Heart right ventricle (tissue), 16 donors: ENCODE measurements around the gene MYORG. TPM values are rescaled to one million over a fixed set of nuclear protein-coding genes. Genes with fewer than 3 reads are reported as not detected.

Experiments used
- ATAC-seq, 8 donors: fragments of 200-7000 bp; cut with Tn5 transposase; one replicate each; pipeline ENCODE4 v1.9.1; 2020; ENCODE audit warnings: mild to moderate bottlenecking in 8 of 8, moderate library complexity in 8 of 8, moderate number of reproducible peaks in 1 of 8
- DNase-seq, 2 donors: peaks; one replicate each; pipeline ENCODE4 v3.0.0-alpha.2; 2020
- H3K27ac ChIP-seq, 10 donors: fragments of 200-600 bp; sonication (generic) in 2 of 10; one replicate each; pipeline versions ENCODE4 v1.5.0 to v1.8.0; 2020 to 2022; ENCODE audit warnings: mild to moderate bottlenecking in 3 of 10
- H3K27me3 ChIP-seq, 7 donors: fragments of 200-600 bp; one replicate each; pipeline ENCODE4 v1.8.0; 2021 to 2022; ENCODE audit warnings: mild to moderate bottlenecking in 2 of 7
- H3K36me3 ChIP-seq, 9 donors: fragments of 200-600 bp; sonication (generic) in 1 of 9; one replicate each; pipeline versions ENCODE4 v1.5.0 to v1.8.0; 2020 to 2022; ENCODE audit warnings: mild to moderate bottlenecking in 2 of 9
- H3K4me1 ChIP-seq, 9 donors: fragments of 200-600 bp; sonication (generic) in 1 of 9; one replicate each; pipeline versions ENCODE4 v1.5.0 to v1.8.0; 2020 to 2022; ENCODE audit warnings: mild to moderate bottlenecking in 4 of 9
- H3K4me3 ChIP-seq, 10 donors: fragments of 200-600 bp; sonication (generic) in 2 of 10; one replicate each; pipeline versions ENCODE4 v1.5.0 to v1.8.0; 2020 to 2022; ENCODE audit warnings: mild to moderate bottlenecking in 7 of 10, moderate library complexity in 2 of 10
- H3K9me3 ChIP-seq, 11 donors: fragments of 200-600 bp in 10 of 11; sonication (generic) in 2 of 11; one replicate each; pipeline versions ENCODE4 v1.5.0 to v1.8.0; 2013 to 2022; ENCODE audit warnings: mild to moderate bottlenecking in 2 of 11, control low read depth in 1 of 11, moderate library complexity in 1 of 11
- WGBS, 2 donors: extraction: QIAGEN DNeasy Blood & Tissue Kit; methylation state at CpG; one replicate each; pipeline ENCODE4 v1.1.7; 2013; ENCODE audit warnings: inconsistent platforms in 1 of 2; 5-methylcytosine and 5-hydroxymethylcytosine counted together
- intact Hi-C, 10 donors: fragments of 100-400 bp; cut with DNase I; formaldehyde crosslinking; loops; one replicate each; pipeline versions ENCODE4 v1.11.1 to v1.14.2; 2022
- polyA plus RNA-seq, 2 donors: library from polyadenylated mRNA; stranded (reverse); fragments of 200-250 nt; gene quantifications; one replicate each; pipeline ENCODE4 v1.2.3, GENCODE V29; 2013
- total RNA-seq, 10 donors: library from RNA; stranded (reverse); fragmentation: NEBNext Ultra II Directional in 3 of 10; extraction: Animal tissue kit (Norgen Biotek cat#: 25700) in 3 of 10; gene quantifications; one replicate each; pipeline versions ENCODE4 v1.2.1 to v1.2.4, GENCODE V29; 2021 to 2023
- TF ChIP-seq, protein P1 (sequence below), 9 donors: fragments of 200-600 bp; sonication (generic) in 2 of 9; IDR thresholded peaks; one replicate each; pipeline versions ENCODE4 v1.5.0 to v1.8.0; 2021 to 2022; ENCODE audit warnings: antibody characterized with exemption in 9 of 9, mild to moderate bottlenecking in 5 of 9, moderate library complexity in 1 of 9
- donor health status: Arrhythmogenic right ventricular cardiomyopathy.
- donor health status: ischemic (EF 13 %, LVEDD 7.1; RV severe dilation, severe dysfunction).
- donor health status: healthy with polysubstance abuse.
- donor health status: DM: no; HTN: yes; CAD: no.
- donor health status: DM: no; HTN: no; CAD: no.
- donor health status: ischemic (EF 25% LVEDD 6.9; RV normal size, moderate dysfunction).
- donor health status: ischemic (EF 25% LVEDD 5.7; RV mildly dilated, moderate dysfunction).
- donor health status: healthy.
- donor health status: DM: yes; HTN: yes; CAD: no.
- donor health status: Ischemic cardiomyopathy.
- donor health status: ischemic (EF 35%, LVEDD 5.7; RV mildly dilated, moderate dysfunction).
- donor health status: nonischemic (EF 11% LVEDD 7.7; RV severe dilation, severe dysfunction).
- donor health status: DM: yes; HTN: yes; CAD: no.
- donor health status: PGD.
- donor health status: ischemic (EF 29% LVEDD 5.4; RV normal size, mild dysfunction).
- donor health status: nonischemic (EF 23%, LVEDD 6.1; RV moderate dilation, normal function).

Gene MYORG
- total and polyA plus RNA-seq, 12 donors, result 1.3 to 9.1 (median 6.3) TPM

DNA sequence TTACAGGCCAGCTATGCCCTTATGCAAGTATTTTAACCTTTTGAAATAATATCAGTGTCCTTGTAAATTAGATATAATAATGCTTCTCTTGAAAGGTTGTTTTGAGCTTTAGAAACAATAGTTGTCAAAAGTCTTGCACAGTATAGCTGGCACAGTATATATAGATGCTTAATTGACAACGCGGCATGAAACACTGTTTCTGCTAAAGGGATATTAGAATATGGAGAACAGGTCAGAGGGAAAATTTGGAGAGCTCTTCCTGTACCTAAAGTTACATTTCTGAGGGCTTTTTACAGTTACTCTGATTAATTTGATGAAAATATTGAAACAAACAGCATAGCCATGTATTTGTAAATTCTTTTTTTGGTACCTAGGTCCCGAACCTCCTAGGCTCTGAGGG, 42.9 kb downstream of the MYORG start:
- Histone ChIP-seq H3K36me3 (peaks cover 0 to 24% (median 2%) of the 10 kb centered on the region in 9 donors), H3K4me1 (peaks cover 0 to 50% (median 29%) of the 10 kb centered on the region in 9 donors), H3K27ac (peak overlapping the region in 2 of 10 donors; percentile 5 to 43), H3K4me3 (no peak overlapping the region), H3K9me3 (no peaks in the 10 kb centered on the region), H3K27me3 (no peaks in the 10 kb centered on the region)
- no peak for ATAC-seq
- TF ChIP-seq, protein P1, sequence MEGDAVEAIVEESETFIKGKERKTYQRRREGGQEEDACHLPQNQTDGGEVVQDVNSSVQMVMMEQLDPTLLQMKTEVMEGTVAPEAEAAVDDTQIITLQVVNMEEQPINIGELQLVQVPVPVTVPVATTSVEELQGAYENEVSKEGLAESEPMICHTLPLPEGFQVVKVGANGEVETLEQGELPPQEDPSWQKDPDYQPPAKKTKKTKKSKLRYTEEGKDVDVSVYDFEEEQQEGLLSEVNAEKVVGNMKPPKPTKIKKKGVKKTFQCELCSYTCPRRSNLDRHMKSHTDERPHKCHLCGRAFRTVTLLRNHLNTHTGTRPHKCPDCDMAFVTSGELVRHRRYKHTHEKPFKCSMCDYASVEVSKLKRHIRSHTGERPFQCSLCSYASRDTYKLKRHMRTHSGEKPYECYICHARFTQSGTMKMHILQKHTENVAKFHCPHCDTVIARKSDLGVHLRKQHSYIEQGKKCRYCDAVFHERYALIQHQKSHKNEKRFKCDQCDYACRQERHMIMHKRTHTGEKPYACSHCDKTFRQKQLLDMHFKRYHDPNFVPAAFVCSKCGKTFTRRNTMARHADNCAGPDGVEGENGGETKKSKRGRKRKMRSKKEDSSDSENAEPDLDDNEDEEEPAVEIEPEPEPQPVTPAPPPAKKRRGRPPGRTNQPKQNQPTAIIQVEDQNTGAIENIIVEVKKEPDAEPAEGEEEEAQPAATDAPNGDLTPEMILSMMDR (IDR thresholded peaks at IDR 0.05), result no peak
- intact Hi-C loops, result loop anchor here (1.0 to 10.0 kb wide), 8 partner anchors 43 to 278 kb away; partner anchors contain the start of genes MYORG (in 2 of the 10) and RPP25L (in 1 of the 10)
- 65 to 70% methylated on average over 3 of the region's 3 CpGs for WGBS, 2 donors
- DNase-seq, result no peak

DNA sequence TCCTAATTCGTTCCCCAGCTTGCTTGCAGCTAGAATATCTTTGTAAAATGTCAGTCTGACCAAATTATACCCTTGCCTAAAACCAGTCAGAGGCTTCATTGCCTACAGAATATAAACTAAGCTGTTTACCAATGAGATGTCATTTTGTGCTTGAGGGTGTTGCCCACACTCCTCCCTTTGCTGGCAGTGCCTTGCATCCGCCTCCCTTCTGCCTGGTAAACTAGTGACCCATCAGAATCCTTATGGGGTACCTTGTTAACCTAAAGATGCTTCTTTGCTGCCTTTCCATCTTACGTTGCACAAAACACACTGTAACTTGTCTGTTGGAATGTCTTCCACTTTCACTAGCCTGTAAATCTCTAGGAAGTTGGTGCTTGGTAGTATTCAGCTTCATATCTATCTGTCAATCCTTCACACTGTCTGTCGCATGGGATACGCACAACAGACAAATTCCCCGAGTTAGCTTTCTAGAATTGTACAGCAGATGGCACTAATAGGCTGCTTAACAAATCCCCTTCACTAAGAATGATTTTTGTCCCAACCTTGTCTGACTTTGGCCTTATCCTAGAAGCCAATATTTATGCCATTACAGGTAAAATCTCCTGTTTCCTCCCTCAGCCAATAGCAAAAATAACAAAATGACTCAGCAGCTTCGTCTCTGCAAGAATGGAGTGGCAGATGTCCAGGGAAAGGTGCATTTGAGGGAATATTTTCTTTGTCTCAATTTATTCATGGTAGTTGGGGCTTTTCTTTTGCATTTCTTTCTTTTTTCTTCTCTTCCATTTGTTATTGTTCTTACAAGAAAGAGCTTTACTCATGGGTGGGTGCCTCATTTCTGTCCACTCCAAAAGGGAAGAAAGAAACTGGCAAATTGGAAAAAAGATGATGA, 44.4 kb downstream of the MYORG start:
- Histone ChIP-seq H3K4me1 (peaks cover 0 to 52% (median 37%) of the 10 kb centered on the region in 9 donors), H3K27me3 (no peaks in the 10 kb centered on the region), H3K27ac (peak overlapping the region in 6 of 10 donors; percentile 23 to 44 (median 34)), H3K4me3 (no peak overlapping the region), H3K36me3 (peaks cover 0 to 12% (median 0%) of the 10 kb centered on the region in 9 donors), H3K9me3 (no peaks in the 10 kb centered on the region)
- WGBS, 2 donors, result 32 to 33% methylated on average over 7 of the region's 7 CpGs
- DNase-seq, result no peak
- no peak for ATAC-seq
- TF ChIP-seq, protein P1 (IDR thresholded peaks at IDR 0.05), result peak; percentile 53 to 79 (median 64)
- intact Hi-C loops, result loop anchor here (1.0 to 10.0 kb wide), 8 partner anchors 45 to 280 kb away; partner anchors contain the start of genes MYORG (in 2 of the 10) and RPP25L (in 1 of the 10)

DNA sequence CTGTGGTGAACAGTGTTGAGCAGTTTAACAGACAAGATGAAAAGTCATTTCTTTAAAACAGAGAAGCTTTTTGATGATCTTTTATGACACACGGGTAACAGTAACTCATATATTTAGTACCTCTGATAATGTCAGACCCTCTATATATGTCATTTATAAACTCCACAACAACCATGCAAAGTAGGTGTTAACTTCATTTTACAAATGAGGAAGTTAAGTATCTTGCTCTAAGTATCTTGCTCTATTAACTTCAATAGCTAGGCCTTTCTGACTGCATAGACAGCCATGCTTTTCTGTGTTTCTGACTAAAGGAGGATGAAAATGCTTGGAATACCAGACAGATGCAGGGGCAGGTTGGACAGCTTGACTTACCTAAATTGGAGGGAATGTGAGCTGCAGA, 45.5 kb downstream of the MYORG start:
- Histone ChIP-seq H3K36me3 (peaks cover 0 to 3% (median 0%) of the 10 kb centered on the region in 9 donors), H3K27ac (no peak overlapping the region), H3K4me1 (peaks cover 0 to 52% (median 37%) of the 10 kb centered on the region in 9 donors), H3K9me3 (no peaks in the 10 kb centered on the region), H3K4me3 (no peak overlapping the region), H3K27me3 (no peaks in the 10 kb centered on the region)
- ATAC-seq (no peak), DNase-seq (no peak)
- intact Hi-C loops, result loop anchor here in 9 of 10 donors (5.0 to 10.0 kb wide), 6 partner anchors 46 to 281 kb away; partner anchors contain the start of genes MYORG (in 2 of the 9) and RPP25L (in 1 of the 9)
- WGBS, 2 donors, result 79 to 81% methylated on average over 1 of the region's 1 CpG
- TF ChIP-seq, protein P1 (IDR thresholded peaks at IDR 0.05), result no peak
